ENCODE results near the gene NPSR1.

The NPSR1 gene

DNA sequence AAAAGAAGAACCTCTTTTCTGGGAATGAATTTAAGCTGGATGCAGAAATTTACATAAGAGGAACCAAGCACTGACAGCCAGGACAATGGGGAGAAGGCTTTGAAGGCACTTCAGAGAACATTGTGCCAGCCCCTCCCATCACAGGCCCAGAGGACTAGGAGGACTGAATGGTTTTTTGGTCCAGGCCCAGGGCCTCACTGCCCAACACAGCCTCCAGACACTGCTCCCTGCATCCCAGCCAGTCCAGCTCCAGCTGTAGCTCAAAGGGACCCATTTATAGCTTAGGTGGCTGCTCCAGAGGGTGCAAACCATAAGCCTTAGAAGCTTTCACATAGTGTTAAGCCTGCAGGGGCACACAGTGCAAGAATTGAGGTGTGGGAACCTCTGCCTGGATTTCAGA, 237.2 kb downstream of the NPSR1 start (continued):
- TF ChIP-seq PPARA (CRISPR knock-in tag; IDR thresholded peaks at IDR 0.05; ENCODE audit: borderline replicate concordance): no peak
- no peak for TF ChIP-seq TCF4 (CRISPR knock-in tag; IDR thresholded peaks at IDR 0.05; ENCODE audit: borderline replicate concordance)
- TF ChIP-seq ESRRG (CRISPR knock-in tag; IDR thresholded peaks at IDR 0.05): no peak
- TF ChIP-seq OSR1 (CRISPR knock-in tag; IDR thresholded peaks at IDR 0.05): no peak

Measured in SK-N-SH treated with all-trans-retinoic acid at 6 μM for 48 hours (cell line).